Left colon (tissue), 2 donors: Measurements from ENCODE around the gene INVS. TPM values are rescaled to one million over a fixed set of nuclear protein-coding genes. Genes with fewer than 3 reads are reported as not detected.
"Not testable (repeated sequence)": the region's sequence is repeated elsewhere in the genome, so short reads cannot be mapped to it uniquely, and the experiment has no call there.

Experiments
- ATAC-seq: fragments of 200-7000 bp; cut with Tn5 transposase; one replicate; pipeline ENCODE4 v1.9.1; 2020; ENCODE audit warnings: mild to moderate bottlenecking, moderate library complexity
- DNase-seq, 2 donors: peaks; one replicate each; pipeline ENCODE4 v3.0.0-alpha.2; 2020
- intact Hi-C, 2 donors: fragments of 100-400 bp; cut with DNase I in 1 of 2; cut with micrococcal nuclease in 1 of 2; formaldehyde crosslinking; loops; one replicate each; pipeline versions ENCODE4 v1.11.2 to v1.14.0; 2022; cut with DNase I, micrococcal nuclease
- total RNA-seq, 2 donors: library from RNA; stranded (reverse); fragmentation: NEBNext Ultra II Directional; extraction: Animal tissue kit (Norgen Biotek cat#: 25700); gene quantifications; one replicate each; pipeline ENCODE4 v1.2.1, GENCODE V29; 2021
- donor health status: DM: no; HTN: no; CAD: no.
- donor health status: DM: yes; HTN: yes; CAD: no.

Gene INVS
- total RNA-seq, 2 donors from 2014 or later, result 10.7 to 14.6 TPM

DNA sequence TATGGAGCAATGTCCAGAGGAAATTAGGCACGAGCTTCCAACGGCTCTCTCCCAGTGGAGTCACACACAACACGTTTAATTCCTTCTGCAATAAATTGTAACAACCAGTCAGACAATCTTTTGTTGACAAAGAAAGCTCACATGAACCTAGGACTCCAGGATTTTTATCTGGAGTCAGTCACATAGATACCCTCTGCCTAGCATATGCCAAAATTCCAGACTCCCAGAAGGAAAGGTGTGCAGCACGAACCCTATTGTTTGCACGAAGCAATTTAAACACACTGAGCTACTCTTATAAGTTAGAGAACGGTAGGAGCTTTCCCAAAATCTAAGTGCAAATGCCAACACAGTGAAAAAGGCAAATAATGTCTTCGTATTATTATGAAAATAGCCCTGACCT is 186.6 kb downstream of the INVS start:
- DNase-seq (no peak), ATAC-seq (no peak)
- intact Hi-C loops, result no loop called here

GRCh38 chr9:100286257-100286656 is 187.2 kb downstream of the INVS start:
- intact Hi-C loops, result no loop called here
- DNase-seq (no peak), ATAC-seq (no peak)

DNA sequence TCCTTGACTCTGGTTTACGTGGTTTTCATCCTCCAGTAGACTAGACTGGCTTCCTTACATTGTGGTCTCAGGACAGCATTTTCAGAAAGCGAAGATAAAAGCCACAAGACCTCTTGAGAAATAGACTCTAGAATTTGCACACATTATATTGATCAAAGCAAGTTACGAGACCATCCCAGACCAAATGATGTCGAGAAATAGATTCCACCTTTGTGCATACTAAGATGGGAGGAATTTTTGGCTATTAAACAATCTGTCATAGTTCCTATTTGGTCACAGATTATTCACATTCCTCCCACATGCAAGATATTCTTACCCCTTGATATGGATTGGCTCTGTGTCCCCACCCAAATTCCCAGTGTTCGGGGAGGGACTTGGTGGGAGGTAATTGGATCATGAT is 188.1 kb downstream of the INVS start:
- DNase-seq (no peak), ATAC-seq (no peak)
- intact Hi-C loops, result no loop called here

GRCh38 chr9:100290714-100291113 is 191.7 kb downstream of the INVS start:
- intact Hi-C loops, result loop anchor here in 1 of 2 donors (10.0 kb wide), 1 partner anchor 56 kb away; no protein-coding TSS in a partner anchor
- no peak for ATAC-seq
- DNase-seq, result no peak

DNA sequence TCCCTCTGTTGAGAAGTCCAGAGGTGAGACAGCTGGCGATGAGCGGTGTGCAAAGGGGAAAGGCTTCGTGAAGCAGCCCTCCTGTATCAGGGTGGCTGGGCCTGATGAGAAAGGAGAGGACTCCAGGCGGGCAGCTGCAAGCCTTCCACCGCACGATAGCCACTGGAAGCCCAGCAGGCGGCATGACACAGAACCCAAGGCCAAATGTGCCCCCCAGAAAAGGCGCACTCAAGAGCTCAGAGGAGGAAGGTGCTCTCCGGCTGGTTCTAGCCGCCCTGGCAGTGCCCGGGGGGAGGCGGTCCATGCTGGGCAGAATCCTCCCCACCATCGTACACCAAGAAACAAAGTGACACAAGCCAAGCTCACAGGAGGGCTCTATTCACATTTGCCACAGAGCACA is 193.4 kb downstream of the INVS start:
- ATAC-seq, result no peak
- intact Hi-C loops, result loop anchor here in 1 of 2 donors (10.0 kb wide), 1 partner anchor 58 kb away; no protein-coding TSS in a partner anchor

DNA sequence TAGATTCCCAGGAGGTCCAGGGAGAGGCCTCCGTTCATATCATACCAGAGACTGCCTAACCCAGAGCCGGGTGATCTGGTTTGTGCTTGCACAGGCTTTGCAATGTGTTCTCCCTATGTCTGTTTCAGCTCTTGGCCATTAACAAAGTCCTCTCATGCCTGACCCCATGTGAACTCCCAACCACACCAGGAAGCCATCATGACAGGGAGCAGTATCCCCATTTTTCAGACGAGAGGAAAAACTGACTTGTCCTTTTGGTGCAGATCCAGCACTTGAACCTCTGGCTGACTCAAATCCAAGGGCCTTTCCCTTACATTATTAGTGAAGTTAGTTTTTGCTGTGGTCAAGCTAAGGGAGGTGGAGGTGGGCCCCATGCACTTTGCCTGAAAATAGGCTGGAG is 195.3 kb downstream of the INVS start:
- ATAC-seq (no peak), DNase-seq (no peak)
- intact Hi-C loops, result loop anchor here in 1 of 2 donors (10.0 kb wide), 1 partner anchor 60 kb away; no protein-coding TSS in a partner anchor

More for the DNA sequence above, 193.4 kb downstream of the INVS start:
- no peak for DNase-seq

DNA sequence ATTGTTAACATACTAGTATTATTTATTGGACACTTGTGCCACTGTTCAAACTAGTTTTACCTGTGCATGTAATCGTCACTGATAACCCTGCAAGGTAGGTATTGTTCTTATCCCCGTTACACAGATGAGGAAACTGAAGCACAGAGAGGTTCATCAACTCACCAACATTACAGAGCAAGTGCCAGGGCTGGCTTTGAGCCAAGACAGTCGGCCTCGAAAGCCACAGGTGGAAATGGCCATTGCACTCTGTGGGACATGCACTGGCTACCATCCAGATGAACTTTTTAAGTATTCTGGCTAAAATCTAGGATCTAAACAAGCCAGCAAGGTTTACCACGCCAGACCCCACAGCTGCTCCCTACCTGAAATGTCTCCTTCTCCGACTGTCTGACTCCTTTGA is 195.8 kb downstream of the INVS start:
- no peak for DNase-seq
- ATAC-seq, result no peak
- intact Hi-C loops, result loop anchor here in 1 of 2 donors (10.0 kb wide), 1 partner anchor 60 kb away; no protein-coding TSS in a partner anchor

- intact Hi-C loops, result loop anchor here in 1 of 2 donors (10.0 kb wide), 1 partner anchor 60 kb away; no protein-coding TSS in a partner anchor
- peak; percentile 56 for ATAC-seq
- no peak for DNase-seq
Observed at GRCh38 chr9:100295240-100295639, 196.2 kb downstream of the INVS start.

GRCh38 chr9:100296407-100296806 is 197.4 kb downstream of the INVS start:
- no peak for DNase-seq
- ATAC-seq, result no peak
- intact Hi-C loops, result loop anchor here in 1 of 2 donors (10.0 kb wide), 1 partner anchor 62 kb away; no protein-coding TSS in a partner anchor

DNA sequence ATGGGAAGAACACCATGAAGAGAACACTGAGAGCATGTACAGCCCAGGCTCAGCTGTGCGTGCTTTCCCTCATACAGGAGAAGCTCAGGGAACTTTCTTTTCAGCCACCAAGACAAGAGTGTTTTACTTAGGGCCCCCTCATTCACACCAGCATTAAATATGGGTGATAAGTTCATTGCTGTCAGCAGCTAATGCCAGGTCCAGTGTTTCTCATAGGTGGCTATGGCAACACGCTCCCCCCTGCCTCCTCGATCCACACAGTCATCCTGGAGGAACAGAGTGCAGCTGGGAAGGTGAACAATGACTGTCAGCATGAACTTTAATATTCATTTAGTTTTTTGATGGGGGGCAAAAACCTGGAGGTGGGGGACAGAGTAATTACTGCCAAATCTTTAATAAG is 199.3 kb downstream of the INVS start:
- intact Hi-C loops, result loop anchor here in 1 of 2 donors (10.0 kb wide), 1 partner anchor 64 kb away; no protein-coding TSS in a partner anchor
- ATAC-seq, result no peak
- no peak for DNase-seq

DNA sequence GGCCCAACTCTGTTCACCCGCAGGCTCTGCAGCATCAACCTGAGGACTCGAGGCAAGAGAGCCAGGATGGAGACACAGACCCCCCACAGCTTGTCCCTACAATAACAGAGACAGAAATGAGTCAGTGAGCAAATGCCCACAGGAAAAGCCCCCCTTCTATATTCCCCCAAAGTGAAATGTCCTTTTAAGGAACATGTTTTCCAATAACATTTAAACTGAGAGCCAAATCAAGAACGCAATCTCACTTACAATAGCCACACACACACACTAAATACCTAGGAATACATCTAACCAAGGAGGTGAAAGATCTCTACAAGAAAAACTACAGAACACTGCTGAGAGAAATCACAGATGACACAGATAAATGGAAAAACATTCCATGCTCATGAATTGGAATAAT is 204.7 kb downstream of the INVS start:
- DNase-seq (no peak), ATAC-seq (no peak)

DNA sequence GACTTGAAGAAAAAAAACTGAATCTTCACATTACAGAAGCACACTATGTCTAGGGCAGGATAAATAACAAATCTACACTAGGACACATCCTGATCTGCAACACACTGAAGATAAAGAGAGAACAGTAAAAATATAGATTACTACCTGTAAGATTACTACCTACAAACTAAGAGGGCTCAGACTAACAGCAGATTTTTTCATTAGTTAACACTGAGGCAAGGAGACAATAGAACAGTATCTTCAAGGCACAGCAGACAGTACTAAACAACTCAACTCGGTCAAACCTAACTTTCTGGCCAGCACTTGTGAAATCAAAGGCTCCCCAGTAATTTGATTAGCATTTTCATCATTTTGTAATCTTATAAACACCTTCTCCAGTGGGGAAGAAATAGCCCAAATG is 207.2 kb downstream of the INVS start:
- DNase-seq (no peak), ATAC-seq (no peak)
- intact Hi-C loops, result no loop called here

More for the DNA sequence above, 204.7 kb downstream of the INVS start:
- intact Hi-C loops, result no loop called here

DNA sequence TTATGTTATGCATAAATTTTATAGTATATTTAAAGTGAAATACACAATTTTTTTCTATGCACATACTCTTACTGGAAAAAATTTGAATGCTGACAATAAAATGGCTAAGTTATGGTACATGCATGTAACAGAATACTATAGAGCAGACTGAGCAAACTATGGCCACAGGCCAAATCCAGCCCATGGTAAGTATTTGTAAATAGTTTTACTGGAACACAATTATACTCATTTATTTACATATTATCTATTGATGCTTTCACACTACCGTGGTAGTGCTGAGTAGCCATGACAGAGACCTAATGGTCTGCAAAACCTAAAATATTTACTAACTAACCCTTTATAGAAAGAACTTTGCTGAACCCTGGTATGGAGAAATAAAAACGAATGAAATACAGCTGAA is 208.0 kb downstream of the INVS start:
- no peak for ATAC-seq

GRCh38 chr9:100308965-100309564 is 210.0 kb downstream of the INVS start:
- intact Hi-C loops, result no loop called here
- DNase-seq (no peak), ATAC-seq (no peak)

More for the DNA sequence above, 208.0 kb downstream of the INVS start:
- DNase-seq, result no peak
- intact Hi-C loops, result no loop called here

- intact Hi-C loops, result no loop called here
Observed at GRCh38 chr9:100309992-100310391, 210.9 kb downstream of the INVS start.

GRCh38 chr9:100315561-100315960 is 216.5 kb downstream of the INVS start:
- intact Hi-C loops, result no loop called here
- no peak for DNase-seq
- no peak for ATAC-seq

More at GRCh38 chr9:100309992-100310391, 210.9 kb downstream of the INVS start:
- no peak for DNase-seq
- no peak for ATAC-seq

GRCh38 chr9:100317706-100318105 is 218.7 kb downstream of the INVS start:
- DNase-seq (no peak), ATAC-seq (no peak)
- intact Hi-C loops, result no loop called here

DNA sequence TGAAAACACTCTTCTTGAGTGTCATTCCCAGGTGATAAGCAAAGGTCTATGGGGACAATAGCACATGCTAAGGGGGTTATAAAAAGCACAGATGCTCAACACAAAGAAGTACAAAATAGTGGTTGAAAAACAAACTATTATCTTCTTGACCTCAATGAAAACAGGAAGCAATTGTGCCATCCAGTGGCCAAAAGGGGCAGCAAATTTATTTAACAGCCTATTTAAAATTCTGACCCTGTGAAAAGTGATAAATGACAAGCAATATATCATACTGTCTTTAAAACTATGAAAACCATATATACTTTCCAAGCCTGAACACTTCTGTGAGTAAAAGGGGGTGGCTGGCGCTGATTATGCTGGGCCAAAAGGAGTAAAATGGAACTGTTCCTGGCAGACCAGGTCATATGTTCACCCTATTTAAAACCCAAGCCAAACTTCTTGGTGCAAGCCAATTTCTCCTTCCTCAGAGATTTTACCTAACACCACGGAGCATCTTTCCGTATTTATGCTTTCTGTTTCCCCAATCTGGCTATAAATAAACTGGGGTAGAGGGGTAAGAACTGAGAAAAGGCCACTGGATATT is 224.0 kb downstream of the INVS start:
- intact Hi-C loops, result loop anchor here in 1 of 2 donors (10.0 kb wide), 1 partner anchor 298 kb away; no protein-coding TSS in a partner anchor
- peak in 1 of 2 donors; percentile 29 for DNase-seq
- ATAC-seq, result peak; percentile 31

DNA sequence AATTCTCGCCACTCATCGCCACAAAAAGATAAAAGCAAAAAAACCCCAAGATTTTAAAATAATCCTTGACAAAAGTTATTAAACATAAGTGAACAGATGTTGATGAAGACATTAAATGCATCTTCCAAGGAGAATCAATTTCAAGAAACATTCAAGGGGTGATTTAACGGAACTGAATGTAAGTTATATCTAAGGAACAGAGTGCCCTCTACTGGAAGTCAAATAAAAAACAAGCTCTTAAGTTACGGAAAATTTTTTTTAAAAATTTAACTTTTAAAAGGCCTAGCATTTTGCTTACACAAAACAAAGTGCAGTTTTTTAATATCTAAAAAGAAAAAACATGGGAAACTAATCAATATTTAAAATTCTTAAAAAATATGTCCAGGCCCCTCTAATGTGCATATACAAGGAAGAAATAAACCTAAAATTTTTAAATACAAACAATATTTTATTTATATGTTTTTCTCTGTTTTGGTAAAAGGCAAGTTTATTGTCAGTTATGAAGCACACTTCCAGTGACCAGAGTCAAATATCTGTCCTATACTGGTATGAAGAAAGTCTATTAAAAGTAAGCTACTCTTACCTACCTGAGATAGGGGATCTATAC is 225.7 kb downstream of the INVS start:
- intact Hi-C loops, result loop anchor here in 1 of 2 donors (10.0 kb wide), 1 partner anchor 300 kb away; no protein-coding TSS in a partner anchor
- ATAC-seq (no peak), DNase-seq (no peak)

DNA sequence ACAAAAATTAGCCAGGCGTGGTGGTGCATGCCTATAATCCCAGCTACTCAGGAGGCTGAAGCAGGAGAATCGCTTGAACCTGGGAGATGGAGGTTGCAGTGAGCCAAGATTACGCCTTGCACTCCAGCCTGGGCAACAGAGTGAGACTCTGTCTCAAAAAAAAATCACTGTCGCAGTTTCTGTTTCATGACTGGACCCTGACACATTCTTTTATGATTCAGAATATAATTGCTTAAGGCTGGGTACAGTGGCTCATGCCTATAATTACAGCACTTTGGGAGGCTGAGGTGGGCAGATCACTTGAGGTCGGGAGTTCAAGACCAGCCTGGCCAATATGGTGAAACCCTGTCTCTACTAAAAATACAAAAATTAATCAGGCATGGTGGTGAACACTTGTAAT is 239.7 kb downstream of the INVS start:
- ATAC-seq, intact Hi-C loops, DNase-seq: not testable (repeated sequence)
